Ectodermal cell (in vitro differentiated cells): ENCODE data around the gene AMMECR1L.

Experiments
- H3K27ac ChIP-seq: 2 replicates; pipeline ENCODE4 v1.7.0; 2013; ENCODE audit warnings: mild to moderate bottlenecking, low read depth, low read length; ENCODE audit not compliant: insufficient read depth, poor library complexity, severe bottlenecking
- H3K27me3 ChIP-seq: 2 replicates; pipeline ENCODE4 v1.7.0; 2013; ENCODE audit warnings: mild to moderate bottlenecking, low read length; ENCODE audit not compliant: insufficient read depth, control insufficient read depth, poor library complexity, severe bottlenecking
- H3K36me3 ChIP-seq: one replicate; pipeline ENCODE4 v1.7.0; 2013; ENCODE audit warnings: low read length; ENCODE audit not compliant: control insufficient read depth, insufficient read depth
- H3K4me1 ChIP-seq: one replicate; pipeline ENCODE4 v1.7.0; 2013; ENCODE audit warnings: low read length; ENCODE audit not compliant: control insufficient read depth, insufficient read depth
- H3K4me3 ChIP-seq: 2 replicates; pipeline ENCODE4 v1.7.0; 2013; ENCODE audit warnings: low read depth, low read length, control low read depth; ENCODE audit not compliant: insufficient read depth
- H3K9me3 ChIP-seq: 2 replicates; pipeline ENCODE4 v1.7.0; 2013; ENCODE audit warnings: mild to moderate bottlenecking, low read length, moderate library complexity; ENCODE audit not compliant: control insufficient read depth
- WGBS, 2 experiments: methylation state at CpG; one replicate each; pipeline ENCODE4 v1.1.7; 2013; ENCODE audit warnings: missing lambda C conversion rate in 2 of 2; 5-methylcytosine and 5-hydroxymethylcytosine counted together

The AMMECR1L gene

GRCh38 chr2:127872354-127872753, 13.4 kb downstream of the AMMECR1L start:
- peaks cover 33% of the 10 kb centered on the region for H3K36me3 ChIP-seq
- peaks cover 6% of the 10 kb centered on the region for H3K4me1 ChIP-seq
- H3K27me3 ChIP-seq = no peaks in the 10 kb centered on the region
- H3K9me3 ChIP-seq = no peaks in the 10 kb centered on the region
- no peak overlapping the region for H3K4me3 ChIP-seq
- no peak overlapping the region for H3K27ac ChIP-seq

- peaks cover 64% of the 10 kb centered on the region for H3K36me3 ChIP-seq
- no peaks in the 10 kb centered on the region for H3K9me3 ChIP-seq
- no peak overlapping the region for H3K27ac ChIP-seq
- no peaks in the 10 kb centered on the region for H3K4me1 ChIP-seq
- no peaks in the 10 kb centered on the region for H3K27me3 ChIP-seq
- no peak overlapping the region for H3K4me3 ChIP-seq
These were observed 19.8 kb downstream of the AMMECR1L start for GRCh38 chr2:127865926-127866325.

GRCh38 chr2:127864877-127865276, 20.9 kb downstream of the AMMECR1L start:
- Histone ChIP-seq H3K27ac (no peak overlapping the region), H3K9me3 (no peaks in the 10 kb centered on the region), H3K36me3 (peaks cover 58% of the 10 kb centered on the region), H3K4me1 (peaks cover 2% of the 10 kb centered on the region), H3K4me3 (no peak overlapping the region), H3K27me3 (no peaks in the 10 kb centered on the region)
- 92 to 93% methylated on average over 11 of the region's 11 CpGs for WGBS, 2 experiments

- peaks cover 40% of the 10 kb centered on the region for H3K36me3 ChIP-seq
- H3K9me3 ChIP-seq = no peaks in the 10 kb centered on the region
- WGBS, 2 experiments = 94 to 95% methylated on average over 15 of the region's 15 CpGs
- H3K27ac ChIP-seq = no peak overlapping the region
- no peak overlapping the region for H3K4me3 ChIP-seq
- H3K27me3 ChIP-seq = no peaks in the 10 kb centered on the region
- peaks cover 2% of the 10 kb centered on the region for H3K4me1 ChIP-seq
These were observed 23.5 kb downstream of the AMMECR1L start for GRCh38 chr2:127862228-127862627.

GRCh38 chr2:127860130-127860529, 25.6 kb downstream of the AMMECR1L start:
- H3K27ac ChIP-seq = no peak overlapping the region

GRCh38 chr2:127859712-127860085, 26.1 kb downstream of the AMMECR1L start:
- 14 to 20% methylated on average over 8 of the region's 8 CpGs for WGBS, 2 experiments

More at GRCh38 chr2:127860130-127860529, 25.6 kb downstream of the AMMECR1L start:
- Histone ChIP-seq H3K9me3 (no peaks in the 10 kb centered on the region), H3K4me1 (peaks cover 2% of the 10 kb centered on the region), H3K4me3 (no peak overlapping the region), H3K27me3 (no peaks in the 10 kb centered on the region), H3K36me3 (peaks cover 19% of the 10 kb centered on the region)
- WGBS, 2 experiments = 63 to 67% methylated on average over 5 of the region's 5 CpGs

GRCh38 chr2:127857265-127857808, 28.4 kb downstream of the AMMECR1L start:
- WGBS, 2 experiments = 6 to 8% methylated on average over 18 of the region's 18 CpGs
- Histone ChIP-seq H3K36me3 (peaks cover under 1% of the 10 kb centered on the region), H3K27ac (no peak overlapping the region), H3K9me3 (no peaks in the 10 kb centered on the region), H3K4me1 (peaks cover 2% of the 10 kb centered on the region), H3K4me3 (peak overlapping the region; percentile 91), H3K27me3 (no peaks in the 10 kb centered on the region)

More at GRCh38 chr2:127859712-127860085, 26.1 kb downstream of the AMMECR1L start:
- Histone ChIP-seq H3K4me3 (no peak overlapping the region), H3K9me3 (no peaks in the 10 kb centered on the region), H3K27ac (no peak overlapping the region), H3K36me3 (peaks cover 17% of the 10 kb centered on the region), H3K4me1 (peaks cover 2% of the 10 kb centered on the region), H3K27me3 (no peaks in the 10 kb centered on the region)

GRCh38 chr2:127853671-127854070, 32.1 kb downstream of the AMMECR1L start:
- H3K4me1 ChIP-seq = no peaks in the 10 kb centered on the region
- H3K27ac ChIP-seq = no peak overlapping the region
- WGBS, 2 experiments = 97 to 98% methylated on average over 4 of the region's 4 CpGs
- no peaks in the 10 kb centered on the region for H3K27me3 ChIP-seq
- no peaks in the 10 kb centered on the region for H3K9me3 ChIP-seq
- H3K4me3 ChIP-seq = no peak overlapping the region
- peaks cover 15% of the 10 kb centered on the region for H3K36me3 ChIP-seq

- H3K4me1 ChIP-seq = no peaks in the 10 kb centered on the region
- 92 to 97% methylated on average over 8 of the region's 8 CpGs for WGBS, 2 experiments
- peaks cover 24% of the 10 kb centered on the region for H3K36me3 ChIP-seq
- no peak overlapping the region for H3K4me3 ChIP-seq
- H3K27ac ChIP-seq = no peak overlapping the region
- no peaks in the 10 kb centered on the region for H3K9me3 ChIP-seq
- no peaks in the 10 kb centered on the region for H3K27me3 ChIP-seq
These were observed 33.4 kb downstream of the AMMECR1L start for GRCh38 chr2:127852388-127852787.

GRCh38 chr2:127847931-127848330, 37.8 kb downstream of the AMMECR1L start:
- 98 to 99% methylated on average over 7 of the region's 7 CpGs for WGBS, 2 experiments
- H3K9me3 ChIP-seq = no peaks in the 10 kb centered on the region
- H3K36me3 ChIP-seq = peaks cover 37% of the 10 kb centered on the region
- H3K27me3 ChIP-seq = no peaks in the 10 kb centered on the region
- no peak overlapping the region for H3K27ac ChIP-seq
- H3K4me1 ChIP-seq = no peaks in the 10 kb centered on the region
- H3K4me3 ChIP-seq = no peak overlapping the region

- 93 to 98% methylated on average over 4 of the region's 4 CpGs for WGBS, 2 experiments
- Histone ChIP-seq H3K9me3 (no peaks in the 10 kb centered on the region), H3K4me1 (no peaks in the 10 kb centered on the region), H3K36me3 (peaks cover 27% of the 10 kb centered on the region), H3K4me3 (no peak overlapping the region), H3K27me3 (no peaks in the 10 kb centered on the region), H3K27ac (no peak overlapping the region)
These were observed 40.8 kb downstream of the AMMECR1L start for GRCh38 chr2:127844973-127845372.
